Chondrocyte (in vitro differentiated cells): Measurements from ENCODE around the gene LOX. TPM values are rescaled to one million over a fixed set of nuclear protein-coding genes. Genes with fewer than 3 reads are reported as not detected.

Experiments used
- DNase-seq: peaks from one replicate; pipeline ENCODE4 v3.0.0; 2021; ENCODE audit warnings: mixed read lengths, low spot score
- H3K27ac Mint-ChIP-seq: one replicate; pipeline ENCODE4 v1.8.0; 2021; ENCODE audit warnings: mild to moderate bottlenecking, moderate library complexity, mixed read lengths; ENCODE audit not compliant: unreplicated experiment
- H3K27me3 Mint-ChIP-seq: 2 replicates; pipeline ENCODE4 v1.8.0; 2021; ENCODE audit warnings: low read depth, mixed read lengths
- H3K36me3 Mint-ChIP-seq: 2 replicates; pipeline ENCODE4 v1.8.0; 2021; ENCODE audit warnings: low read depth, mixed read lengths
- H3K4me1 Mint-ChIP-seq: 2 replicates; pipeline ENCODE4 v1.8.0; 2021; ENCODE audit warnings: low read depth, mild to moderate bottlenecking, mixed read lengths
- H3K4me3 Mint-ChIP-seq: one replicate; pipeline ENCODE4 v1.8.0; 2021; ENCODE audit warnings: mild to moderate bottlenecking, moderate library complexity, mixed read lengths; ENCODE audit not compliant: unreplicated experiment
- H3K9me3 Mint-ChIP-seq: 2 replicates; pipeline ENCODE4 v1.8.0; 2021; ENCODE audit warnings: low read depth, mixed read lengths
- CTCF ChIP-seq: fragments of 200-600 bp; sonication (generic); IDR thresholded peaks from 2 replicates; pipeline ENCODE4 v1.5.0; 2021; ENCODE audit warnings: antibody characterized with exemption, mild to moderate bottlenecking, moderate library complexity
- total RNA-seq: library from RNA; stranded (reverse); gene quantifications from 3 replicates; pipeline ENCODE4 v1.2.1, GENCODE V29; 2021

The LOX gene
- total RNA-seq, 1 donor from 2014 or later, result 615 TPM

- DNase-seq, result peak; percentile 61
- Mint-ChIP-seq H3K4me1 (peaks cover 10% of the 10 kb centered on the region), H3K27ac (no peak overlapping the region), H3K4me3 (no peak overlapping the region), H3K9me3 (no peaks in the 10 kb centered on the region), H3K36me3 (peaks cover 8% of the 10 kb centered on the region), H3K27me3 (no peaks in the 10 kb centered on the region)
- TF ChIP-seq CTCF, result no peak
These were observed 24.6 kb downstream of the LOX start for GRCh38 chr5:122053181-122054109.

- Mint-ChIP-seq H3K9me3 (no peaks in the 10 kb centered on the region), H3K4me1 (peaks cover under 1% of the 10 kb centered on the region), H3K27me3 (no peaks in the 10 kb centered on the region), H3K4me3 (no peak overlapping the region), H3K27ac (no peak overlapping the region), H3K36me3 (peaks cover 8% of the 10 kb centered on the region)
- DNase-seq, result no peak
- no peak for TF ChIP-seq CTCF
These were observed 26.5 kb downstream of the LOX start for GRCh38 chr5:122051569-122051968.

- DNase-seq, result no peak
- no peak overlapping the region for H3K27ac Mint-ChIP-seq
- no peak overlapping the region for H3K4me3 Mint-ChIP-seq
- no peaks in the 10 kb centered on the region for H3K9me3 Mint-ChIP-seq
- TF ChIP-seq CTCF, result no peak
- peaks cover 8% of the 10 kb centered on the region for H3K36me3 Mint-ChIP-seq
- no peaks in the 10 kb centered on the region for H3K4me1 Mint-ChIP-seq
- no peaks in the 10 kb centered on the region for H3K27me3 Mint-ChIP-seq
These were observed 27.1 kb downstream of the LOX start for GRCh38 chr5:122050959-122051358.

GRCh38 chr5:122040636-122041302, 37.3 kb downstream of the LOX start:
- H3K36me3 Mint-ChIP-seq, result peaks cover 15% of the 10 kb centered on the region
- H3K4me1 Mint-ChIP-seq, result peaks cover 2% of the 10 kb centered on the region
- TF ChIP-seq CTCF, result no peak
- H3K27me3 Mint-ChIP-seq, result no peaks in the 10 kb centered on the region
- peaks cover 12% of the 10 kb centered on the region for H3K9me3 Mint-ChIP-seq
- no peak overlapping the region for H3K27ac Mint-ChIP-seq
- no peak overlapping the region for H3K4me3 Mint-ChIP-seq
- DNase-seq, result no peak

GRCh38 chr5:122036326-122036725, 41.7 kb downstream of the LOX start:
- TF ChIP-seq CTCF, result no peak
- Mint-ChIP-seq H3K36me3 (peaks cover 8% of the 10 kb centered on the region), H3K4me3 (no peak overlapping the region), H3K27ac (no peak overlapping the region), H3K9me3 (no peaks in the 10 kb centered on the region), H3K27me3 (no peaks in the 10 kb centered on the region), H3K4me1 (peaks cover 2% of the 10 kb centered on the region)
- no peak for DNase-seq
